GM23338 (cell line): ENCODE data around the gene NECTIN3. TPM values are rescaled to one million over a fixed set of nuclear protein-coding genes. Genes with fewer than 3 reads are reported as not detected.

Experiments used
- ATAC-seq: fragments of 200-7000 bp; cut with Tn5 transposase; 3 replicates; pipeline ENCODE4 v1.9.1; 2020
- DNase-seq: peaks from one replicate; pipeline ENCODE4 v3.0.0-alpha.2; 2015; ENCODE audit warnings: low spot score
- H2AFZ ChIP-seq: fragments of 200-600 bp; sonication (generic); 2 replicates; pipeline ENCODE4 v1.8.0; 2016; ENCODE audit warnings: antibody characterized with exemption, mild to moderate bottlenecking, moderate library complexity
- H3F3A ChIP-seq: fragments of 200-600 bp; sonication (generic); replicated peaks from 2 replicates; pipeline ENCODE4 v1.8.0; 2017; ENCODE audit warnings: antibody characterized with exemption, mixed run types, low read depth
- H3K27ac ChIP-seq: fragments of 200-600 bp; sonication (generic); 2 replicates; pipeline ENCODE4 v1.6.1; 2016; ENCODE audit warnings: low read depth
- H3K27me3 ChIP-seq: fragments of 200-600 bp; sonication (generic); 2 replicates; pipeline ENCODE4 v1.8.0; 2016; ENCODE audit warnings: mild to moderate bottlenecking, mixed run types, moderate library complexity; ENCODE audit not compliant: insufficient read depth
- H3K36me3 ChIP-seq: fragments of 200-600 bp; sonication (generic); 2 replicates; pipeline ENCODE4 v1.8.0; 2016; ENCODE audit warnings: mild to moderate bottlenecking; ENCODE audit not compliant: insufficient read depth
- H3K4me1 ChIP-seq: fragments of 200-600 bp; sonication (generic); 2 replicates; pipeline ENCODE4 v1.8.0; 2016; ENCODE audit warnings: mild to moderate bottlenecking, moderate library complexity; ENCODE audit not compliant: insufficient read depth
- H3K4me2 ChIP-seq: fragments of 200-600 bp; sonication (generic); 2 replicates; pipeline ENCODE4 v1.7.1; 2017; ENCODE audit warnings: mixed run types
- H3K4me3 ChIP-seq: fragments of 200-600 bp; sonication (generic); 2 replicates; pipeline ENCODE4 v1.6.1; 2016; ENCODE audit warnings: mixed run types
- H3K79me2 ChIP-seq: fragments of 200-600 bp; sonication (generic); replicated peaks from 2 replicates; pipeline ENCODE4 v1.8.0; 2017; ENCODE audit warnings: mild to moderate bottlenecking; ENCODE audit not compliant: insufficient read depth
- H3K9me2 ChIP-seq: fragments of 200-600 bp; sonication (generic); 2 replicates; pipeline ENCODE4 v1.8.0; 2017; ENCODE audit not compliant: insufficient read depth
- H4K20me1 ChIP-seq: fragments of 200-600 bp; sonication (generic); replicated peaks from 2 replicates; pipeline ENCODE4 v1.8.0; 2017; ENCODE audit warnings: mild to moderate bottlenecking; ENCODE audit not compliant: insufficient read depth
- H3K27ac Mint-ChIP-seq: 2 replicates; pipeline ENCODE4 v1.8.0; 2020; ENCODE audit warnings: inconsistent platforms, mild to moderate bottlenecking, moderate library complexity, mixed read lengths
- H3K27me3 Mint-ChIP-seq: 3 replicates; pipeline ENCODE4 v1.8.0; 2022; ENCODE audit warnings: low read depth, mild to moderate bottlenecking, moderate library complexity, mixed read lengths, inconsistent platforms; ENCODE audit not compliant: insufficient read depth, poor library complexity
- H3K36me3 Mint-ChIP-seq: 3 replicates; pipeline ENCODE4 v1.8.0; 2021; ENCODE audit warnings: low read depth, mild to moderate bottlenecking, inconsistent platforms, moderate library complexity, mixed read lengths
- H3K4me1 Mint-ChIP-seq: 3 replicates; pipeline ENCODE4 v1.8.0; 2020; ENCODE audit warnings: mild to moderate bottlenecking, inconsistent platforms, mixed read lengths
- H3K4me3 Mint-ChIP-seq: 3 replicates; pipeline ENCODE4 v1.8.0; 2021; ENCODE audit warnings: moderate library complexity, mild to moderate bottlenecking, inconsistent platforms, mixed read lengths
- H3K9me3 Mint-ChIP-seq: 3 replicates; pipeline ENCODE4 v1.8.0; 2020; ENCODE audit warnings: moderate library complexity, mild to moderate bottlenecking, inconsistent platforms, mixed read lengths
- CREB1 ChIP-seq: fragments of 250-450 bp; sonication (Bioruptor Pico); IDR thresholded peaks from 2 replicates; pipeline ENCODE4 v1.5.0; 2020; ENCODE audit warnings: low read depth, mild to moderate bottlenecking, moderate library complexity
- EZH2 ChIP-seq: fragments of 200-600 bp; sonication (generic); IDR thresholded peaks from one replicate; pipeline ENCODE4 v1.8.0; 2017; ENCODE audit warnings: antibody characterized with exemption, mild to moderate bottlenecking, low read depth; ENCODE audit not compliant: unreplicated experiment
- EZH2phosphoT487 ChIP-seq: fragments of 200-600 bp; sonication (generic); IDR thresholded peaks from one replicate; pipeline ENCODE4 v1.8.1; 2018; ENCODE audit warnings: antibody characterized with exemption; ENCODE audit not compliant: unreplicated experiment
- JUNB ChIP-seq: IDR thresholded peaks from one replicate; pipeline ENCODE4 v1.6.1; 2016; ENCODE audit warnings: antibody characterized with exemption; ENCODE audit not compliant: unreplicated experiment
- NANOG ChIP-seq: IDR thresholded peaks from 2 replicates; pipeline ENCODE4 v1.6.1; 2016; ENCODE audit warnings: antibody characterized with exemption, borderline replicate concordance
- STAT1 ChIP-seq: IDR thresholded peaks from one replicate; pipeline ENCODE4 v1.6.1; 2016; ENCODE audit warnings: antibody characterized with exemption; ENCODE audit not compliant: unreplicated experiment
- ZNF331 ChIP-seq: fragments of 250-450 bp; sonication (Bioruptor Pico); IDR thresholded peaks from 2 replicates; pipeline ENCODE4 v1.5.0; 2020; ENCODE audit warnings: low read depth, mild to moderate bottlenecking, moderate library complexity
- polyA plus RNA-seq: library from polyadenylated mRNA; unstranded; fragments of >200 nt; fragmentation: Nextera tagmentation; extraction: Ambion mirVana; gene quantifications from 2 replicates; pipeline ENCODE4 v1.2.1, GENCODE V29; 2016
- total RNA-seq: library from RNA; depleted of rRNA; stranded (reverse); fragments of >200 nt; shearing (Covaris generic); gene quantifications from 2 replicates; pipeline ENCODE4 v1.2.3, GENCODE V29; 2014
- TF ChIP-seq, protein P1 (sequence below): IDR thresholded peaks from 2 replicates; pipeline ENCODE4 v1.6.1; 2016; ENCODE audit warnings: antibody characterized with exemption
- TF ChIP-seq, protein P2 (sequence below), 2 experiments: fragments of 200-600 bp in 1 of 2; sonication (generic) in 1 of 2; conservative IDR thresholded peaks; 2 replicates each; pipeline versions ENCODE4 v1.5.1 to v1.6.1; 2016 to 2017; ENCODE audit warnings: antibody characterized with exemption in 2 of 2, low read depth in 2 of 2, mild to moderate bottlenecking in 2 of 2, moderate library complexity in 1 of 2
- TF ChIP-seq, protein P3 (sequence below): IDR thresholded peaks from one replicate; pipeline ENCODE4 v1.6.1; 2018; ENCODE audit warnings: antibody characterized with exemption; ENCODE audit not compliant: unreplicated experiment

The NECTIN3 gene
- total and polyA plus RNA-seq, 2 experiments from 2014 or later = 16.0 to 48.2 TPM

DNA sequence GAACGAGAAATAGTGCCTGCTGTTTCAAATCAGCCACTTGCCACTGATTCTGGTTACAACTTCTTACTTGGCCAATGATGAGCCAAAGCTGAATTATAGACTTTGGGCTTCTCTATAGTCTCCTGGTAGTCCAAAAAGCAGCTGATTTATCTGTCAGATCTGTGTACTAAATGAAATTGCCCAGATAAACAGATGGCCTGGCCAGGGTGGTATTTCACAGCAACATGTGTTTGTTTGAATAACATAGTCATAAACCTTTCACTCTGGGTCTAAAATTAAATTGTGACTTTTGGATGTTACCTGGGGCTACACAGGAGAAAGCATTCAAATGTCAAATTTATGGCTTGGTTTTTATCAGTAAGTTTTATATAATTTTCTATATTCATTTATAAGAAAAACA, 147.0 kb downstream of the NECTIN3 start:
- TF ChIP-seq EZH2 (no peak), EZH2phosphoT487 (no peak), CREB1 (CRISPR knock-in tag) (no peak), JUNB (no peak), STAT1 (no peak), NANOG (no peak), ZNF331 (CRISPR knock-in tag) (no peak)
- TF ChIP-seq, protein P1, sequence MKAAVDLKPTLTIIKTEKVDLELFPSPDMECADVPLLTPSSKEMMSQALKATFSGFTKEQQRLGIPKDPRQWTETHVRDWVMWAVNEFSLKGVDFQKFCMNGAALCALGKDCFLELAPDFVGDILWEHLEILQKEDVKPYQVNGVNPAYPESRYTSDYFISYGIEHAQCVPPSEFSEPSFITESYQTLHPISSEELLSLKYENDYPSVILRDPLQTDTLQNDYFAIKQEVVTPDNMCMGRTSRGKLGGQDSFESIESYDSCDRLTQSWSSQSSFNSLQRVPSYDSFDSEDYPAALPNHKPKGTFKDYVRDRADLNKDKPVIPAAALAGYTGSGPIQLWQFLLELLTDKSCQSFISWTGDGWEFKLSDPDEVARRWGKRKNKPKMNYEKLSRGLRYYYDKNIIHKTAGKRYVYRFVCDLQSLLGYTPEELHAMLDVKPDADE = no peak
- TF ChIP-seq, protein P2, sequence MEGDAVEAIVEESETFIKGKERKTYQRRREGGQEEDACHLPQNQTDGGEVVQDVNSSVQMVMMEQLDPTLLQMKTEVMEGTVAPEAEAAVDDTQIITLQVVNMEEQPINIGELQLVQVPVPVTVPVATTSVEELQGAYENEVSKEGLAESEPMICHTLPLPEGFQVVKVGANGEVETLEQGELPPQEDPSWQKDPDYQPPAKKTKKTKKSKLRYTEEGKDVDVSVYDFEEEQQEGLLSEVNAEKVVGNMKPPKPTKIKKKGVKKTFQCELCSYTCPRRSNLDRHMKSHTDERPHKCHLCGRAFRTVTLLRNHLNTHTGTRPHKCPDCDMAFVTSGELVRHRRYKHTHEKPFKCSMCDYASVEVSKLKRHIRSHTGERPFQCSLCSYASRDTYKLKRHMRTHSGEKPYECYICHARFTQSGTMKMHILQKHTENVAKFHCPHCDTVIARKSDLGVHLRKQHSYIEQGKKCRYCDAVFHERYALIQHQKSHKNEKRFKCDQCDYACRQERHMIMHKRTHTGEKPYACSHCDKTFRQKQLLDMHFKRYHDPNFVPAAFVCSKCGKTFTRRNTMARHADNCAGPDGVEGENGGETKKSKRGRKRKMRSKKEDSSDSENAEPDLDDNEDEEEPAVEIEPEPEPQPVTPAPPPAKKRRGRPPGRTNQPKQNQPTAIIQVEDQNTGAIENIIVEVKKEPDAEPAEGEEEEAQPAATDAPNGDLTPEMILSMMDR (conservative IDR thresholded peaks at IDR 0.05; ENCODE audit: low read depth in 2 of 2) = no peak
- TF ChIP-seq, protein P3, sequence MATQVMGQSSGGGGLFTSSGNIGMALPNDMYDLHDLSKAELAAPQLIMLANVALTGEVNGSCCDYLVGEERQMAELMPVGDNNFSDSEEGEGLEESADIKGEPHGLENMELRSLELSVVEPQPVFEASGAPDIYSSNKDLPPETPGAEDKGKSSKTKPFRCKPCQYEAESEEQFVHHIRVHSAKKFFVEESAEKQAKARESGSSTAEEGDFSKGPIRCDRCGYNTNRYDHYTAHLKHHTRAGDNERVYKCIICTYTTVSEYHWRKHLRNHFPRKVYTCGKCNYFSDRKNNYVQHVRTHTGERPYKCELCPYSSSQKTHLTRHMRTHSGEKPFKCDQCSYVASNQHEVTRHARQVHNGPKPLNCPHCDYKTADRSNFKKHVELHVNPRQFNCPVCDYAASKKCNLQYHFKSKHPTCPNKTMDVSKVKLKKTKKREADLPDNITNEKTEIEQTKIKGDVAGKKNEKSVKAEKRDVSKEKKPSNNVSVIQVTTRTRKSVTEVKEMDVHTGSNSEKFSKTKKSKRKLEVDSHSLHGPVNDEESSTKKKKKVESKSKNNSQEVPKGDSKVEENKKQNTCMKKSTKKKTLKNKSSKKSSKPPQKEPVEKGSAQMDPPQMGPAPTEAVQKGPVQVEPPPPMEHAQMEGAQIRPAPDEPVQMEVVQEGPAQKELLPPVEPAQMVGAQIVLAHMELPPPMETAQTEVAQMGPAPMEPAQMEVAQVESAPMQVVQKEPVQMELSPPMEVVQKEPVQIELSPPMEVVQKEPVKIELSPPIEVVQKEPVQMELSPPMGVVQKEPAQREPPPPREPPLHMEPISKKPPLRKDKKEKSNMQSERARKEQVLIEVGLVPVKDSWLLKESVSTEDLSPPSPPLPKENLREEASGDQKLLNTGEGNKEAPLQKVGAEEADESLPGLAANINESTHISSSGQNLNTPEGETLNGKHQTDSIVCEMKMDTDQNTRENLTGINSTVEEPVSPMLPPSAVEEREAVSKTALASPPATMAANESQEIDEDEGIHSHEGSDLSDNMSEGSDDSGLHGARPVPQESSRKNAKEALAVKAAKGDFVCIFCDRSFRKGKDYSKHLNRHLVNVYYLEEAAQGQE = no peak
- no peak overlapping the region for H3K4me3 ChIP-seq
- peaks cover 1% of the 10 kb centered on the region for H3K27me3 Mint-ChIP-seq
- no peak overlapping the region for H3K4me3 Mint-ChIP-seq
- no peak overlapping the region for H3K27ac Mint-ChIP-seq
- no peaks in the 10 kb centered on the region for H3K36me3 ChIP-seq
- no peaks in the 10 kb centered on the region for H3K27me3 ChIP-seq
- no peak overlapping the region for H3K4me2 ChIP-seq
- H3K36me3 Mint-ChIP-seq = no peaks in the 10 kb centered on the region
- no peak overlapping the region for H3K27ac ChIP-seq
- no peaks in the 10 kb centered on the region for H3F3A ChIP-seq
- no peaks in the 10 kb centered on the region for H3K9me3 Mint-ChIP-seq
- H3K9me2 ChIP-seq = 0 out of 2 replicates have a peak, but pooled peaks cover 6% of the 10 kb centered on the region
- DNase-seq = no peak
- no peak for ATAC-seq
- H4K20me1 ChIP-seq = no peaks in the 10 kb centered on the region
- no peaks in the 10 kb centered on the region for H3K4me1 ChIP-seq
- no peaks in the 10 kb centered on the region for H3K4me1 Mint-ChIP-seq
- no peak overlapping the region for H2AFZ ChIP-seq
- no peaks in the 10 kb centered on the region for H3K79me2 ChIP-seq

GRCh38 chr3:111227216-111227615, 155.6 kb downstream of the NECTIN3 start:
- DNase-seq (no peak), ATAC-seq (no peak)
- no peak overlapping the region; the same call in 1 of the 2 replicates for H2AFZ ChIP-seq
- H4K20me1 ChIP-seq = no peaks in the 10 kb centered on the region
- H3K4me1 ChIP-seq = no peaks in the 10 kb centered on the region
- no peaks in the 10 kb centered on the region for H3K36me3 ChIP-seq
- Mint-ChIP-seq H3K9me3 (peaks cover 8% of the 10 kb centered on the region), H3K36me3 (peaks cover 21% of the 10 kb centered on the region), H3K27me3 (no peaks in the 10 kb centered on the region), H3K4me3 (no peak overlapping the region), H3K27ac (no peak overlapping the region), H3K4me1 (peaks cover 9% of the 10 kb centered on the region)
- no peak overlapping the region for H3K27ac ChIP-seq
- no peak overlapping the region for H3K4me2 ChIP-seq
- no peaks in the 10 kb centered on the region for H3F3A ChIP-seq
- H3K27me3 ChIP-seq = no peaks in the 10 kb centered on the region
- no peak overlapping the region for H3K4me3 ChIP-seq
- peaks cover 20% of the 10 kb centered on the region for H3K9me2 ChIP-seq
- no peaks in the 10 kb centered on the region for H3K79me2 ChIP-seq
- no peak for TF ChIP-seq NANOG
- TF ChIP-seq, protein P1 = no peak
- TF ChIP-seq CREB1 (CRISPR knock-in tag) = no peak
- TF ChIP-seq, protein P3 = no peak
- TF ChIP-seq EZH2 = no peak
- TF ChIP-seq JUNB = no peak
- TF ChIP-seq ZNF331 (CRISPR knock-in tag) = no peak
- no peak for TF ChIP-seq STAT1
